Activated naive CD4-positive, alpha-beta T cell treated with anti-CD3 and anti-CD28 coated beads for 36 hours (primary cell): ENCODE results near the gene KIFC3. TPM values are rescaled to one million over a fixed set of nuclear protein-coding genes. Genes with fewer than 3 reads are reported as not detected.

ENCODE experiments used
- CTCF ChIA-PET: fragments of 350-600 bp; sonication (Branson Sonifier 250); formaldehyde crosslinking; loops from one replicate; lab custom pipeline; 2021; ENCODE audit warnings: antibody characterized with exemption; lab: Charles Lee
- DNase-seq: peaks from one replicate; pipeline ENCODE4 v3.0.0-alpha.2; 2020
- H3K27ac Mint-ChIP-seq: one replicate; pipeline ENCODE4 v1.8.0; 2021; ENCODE audit warnings: mild to moderate bottlenecking, mixed read lengths
- H3K27me3 Mint-ChIP-seq: one replicate; pipeline ENCODE4 v1.8.0; 2021; ENCODE audit warnings: low read depth, mixed read lengths
- H3K36me3 Mint-ChIP-seq: one replicate; pipeline ENCODE4 v1.8.0; 2021; ENCODE audit warnings: low read depth, mixed read lengths
- H3K4me1 Mint-ChIP-seq: one replicate; pipeline ENCODE4 v1.8.0; 2021; ENCODE audit warnings: low read depth, mixed read lengths
- H3K4me3 Mint-ChIP-seq: one replicate; pipeline ENCODE4 v1.8.0; 2021; ENCODE audit warnings: mild to moderate bottlenecking, moderate library complexity, mixed read lengths
- H3K9me3 Mint-ChIP-seq: one replicate; pipeline ENCODE4 v1.8.0; 2021; ENCODE audit warnings: mixed read lengths
- intact Hi-C: fragments of 100-400 bp; cut with micrococcal nuclease; formaldehyde crosslinking; loops from one replicate; pipeline ENCODE4 v1.15.1; 2023
- total RNA-seq, 2 experiments: library from RNA; stranded (reverse); gene quantifications; one replicate each; pipeline ENCODE4 v1.2.3, GENCODE V29; 2021

Gene KIFC3
- total RNA-seq, 2 experiments from 2014 or later: 0.12 TPM; not detected in 1

GRCh38 chr16:57763285-57764005, 38.8 kb downstream of the KIFC3 start:
- Mint-ChIP-seq H3K4me3 (no peak overlapping the region), H3K36me3 (no peaks in the 10 kb centered on the region), H3K27ac (no peak overlapping the region), H3K27me3 (no peaks in the 10 kb centered on the region), H3K4me1 (no peaks in the 10 kb centered on the region), H3K9me3 (no peaks in the 10 kb centered on the region)
- intact Hi-C loops: no loop called here
- no peak for DNase-seq
- CTCF ChIA-PET: no interaction called here

GRCh38 chr16:57762365-57763040, 39.8 kb downstream of the KIFC3 start:
- no peak overlapping the region for H3K4me3 Mint-ChIP-seq
- H3K4me1 Mint-ChIP-seq: no peaks in the 10 kb centered on the region
- DNase-seq: no peak
- CTCF ChIA-PET: no interaction called here
- H3K9me3 Mint-ChIP-seq: no peaks in the 10 kb centered on the region
- no peak overlapping the region for H3K27ac Mint-ChIP-seq
- H3K36me3 Mint-ChIP-seq: no peaks in the 10 kb centered on the region
- intact Hi-C loops: no loop called here
- H3K27me3 Mint-ChIP-seq: no peaks in the 10 kb centered on the region

GRCh38 chr16:57761957-57762356, 40.3 kb downstream of the KIFC3 start:
- Mint-ChIP-seq H3K36me3 (no peaks in the 10 kb centered on the region), H3K4me3 (no peak overlapping the region), H3K27ac (no peak overlapping the region), H3K9me3 (no peaks in the 10 kb centered on the region), H3K27me3 (no peaks in the 10 kb centered on the region), H3K4me1 (no peaks in the 10 kb centered on the region)
- DNase-seq: no peak
- CTCF ChIA-PET: no interaction called here
- intact Hi-C loops: no loop called here

- CTCF ChIA-PET: no interaction called here
- Mint-ChIP-seq H3K36me3 (peaks cover under 1% of the 10 kb centered on the region), H3K4me1 (no peaks in the 10 kb centered on the region), H3K9me3 (no peaks in the 10 kb centered on the region), H3K27me3 (no peaks in the 10 kb centered on the region), H3K4me3 (no peak overlapping the region), H3K27ac (no peak overlapping the region)
- intact Hi-C loops: no loop called here
- DNase-seq: no peak
Measured at GRCh38 chr16:57761301-57761700, 41.0 kb downstream of the KIFC3 start.

GRCh38 chr16:57760357-57761160, 41.7 kb downstream of the KIFC3 start:
- CTCF ChIA-PET: interaction anchor here (0.5 to 1.5 kb wide), 3 partner anchors 9 to 184 kb away, joined by 3 to 4 read pairs (median 3); no protein-coding TSS in a partner anchor
- Mint-ChIP-seq H3K4me3 (no peak overlapping the region), H3K27ac (no peak overlapping the region), H3K36me3 (peaks cover 5% of the 10 kb centered on the region), H3K4me1 (no peaks in the 10 kb centered on the region), H3K9me3 (no peaks in the 10 kb centered on the region), H3K27me3 (no peaks in the 10 kb centered on the region)
- DNase-seq: no peak
- intact Hi-C loops: no loop called here

- CTCF ChIA-PET: interaction anchor here (1.0 to 1.5 kb wide), 3 partner anchors 10 to 184 kb away, joined by 3 to 4 read pairs (median 3); no protein-coding TSS in a partner anchor
- H3K4me3 Mint-ChIP-seq: no peak overlapping the region
- intact Hi-C loops: no loop called here
- no peaks in the 10 kb centered on the region for H3K27me3 Mint-ChIP-seq
- H3K36me3 Mint-ChIP-seq: peaks cover 6% of the 10 kb centered on the region
- no peaks in the 10 kb centered on the region for H3K4me1 Mint-ChIP-seq
- no peak for DNase-seq
- H3K9me3 Mint-ChIP-seq: no peaks in the 10 kb centered on the region
- no peak overlapping the region for H3K27ac Mint-ChIP-seq
Measured at GRCh38 chr16:57759541-57760356, 42.5 kb downstream of the KIFC3 start.

- no peak for DNase-seq
- CTCF ChIA-PET: interaction anchor here (1.3 kb wide), 1 partner anchor 10 kb away, joined by 3 read pairs; no protein-coding TSS in a partner anchor
- Mint-ChIP-seq H3K4me1 (no peaks in the 10 kb centered on the region), H3K9me3 (no peaks in the 10 kb centered on the region), H3K27ac (no peak overlapping the region), H3K4me3 (no peak overlapping the region), H3K27me3 (no peaks in the 10 kb centered on the region), H3K36me3 (peaks cover 7% of the 10 kb centered on the region)
- intact Hi-C loops: no loop called here
Measured at GRCh38 chr16:57759131-57759530, 43.2 kb downstream of the KIFC3 start.

- Mint-ChIP-seq H3K9me3 (no peaks in the 10 kb centered on the region), H3K4me3 (no peak overlapping the region), H3K27ac (no peak overlapping the region), H3K36me3 (peaks cover 10% of the 10 kb centered on the region), H3K27me3 (no peaks in the 10 kb centered on the region), H3K4me1 (no peaks in the 10 kb centered on the region)
- intact Hi-C loops: no loop called here
- DNase-seq: no peak
- CTCF ChIA-PET: interaction anchor here (0.6 to 2.2 kb wide), 4 partner anchors 10 to 46 kb away, joined by 3 to 6 read pairs (median 3); no protein-coding TSS in a partner anchor
Measured at GRCh38 chr16:57758331-57759117, 43.8 kb downstream of the KIFC3 start.

GRCh38 chr16:57757883-57758282, 44.4 kb downstream of the KIFC3 start:
- Mint-ChIP-seq H3K27ac (no peak overlapping the region), H3K4me1 (no peaks in the 10 kb centered on the region), H3K36me3 (peaks cover 10% of the 10 kb centered on the region), H3K27me3 (no peaks in the 10 kb centered on the region), H3K4me3 (no peak overlapping the region), H3K9me3 (no peaks in the 10 kb centered on the region)
- DNase-seq: no peak
- CTCF ChIA-PET: interaction anchor here (0.6 to 2.2 kb wide), 6 partner anchors 17 to 176 kb away, joined by 3 to 6 read pairs (median 4); no protein-coding TSS in a partner anchor
- intact Hi-C loops: loop anchor here (1.0 to 2.0 kb wide), 7 partner anchors 23 to 247 kb away; partner anchors contain the start of genes KATNB1, KIFC3 and USB1

GRCh38 chr16:57757326-57757786, 44.9 kb downstream of the KIFC3 start:
- Mint-ChIP-seq H3K27ac (no peak overlapping the region), H3K36me3 (peaks cover 10% of the 10 kb centered on the region), H3K9me3 (no peaks in the 10 kb centered on the region), H3K4me3 (no peak overlapping the region), H3K4me1 (no peaks in the 10 kb centered on the region), H3K27me3 (no peaks in the 10 kb centered on the region)
- intact Hi-C loops: loop anchor here (1.0 to 2.0 kb wide), 7 partner anchors 22 to 248 kb away; partner anchors contain the start of genes KATNB1, KIFC3 and USB1
- DNase-seq: peak; percentile 94
- CTCF ChIA-PET: interaction anchor here (0.6 to 2.2 kb wide), 10 partner anchors 17 to 477 kb away, joined by 3 to 7 read pairs (median 4); no protein-coding TSS in a partner anchor
